ENCODE measurements around the gene CRYGB.
A peak's percentile ranks its signal among the peaks of the same experiment; 100 is the strongest.

CRYGB gene, protein sequence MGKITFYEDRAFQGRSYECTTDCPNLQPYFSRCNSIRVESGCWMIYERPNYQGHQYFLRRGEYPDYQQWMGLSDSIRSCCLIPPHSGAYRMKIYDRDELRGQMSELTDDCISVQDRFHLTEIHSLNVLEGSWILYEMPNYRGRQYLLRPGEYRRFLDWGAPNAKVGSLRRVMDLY

DNA sequence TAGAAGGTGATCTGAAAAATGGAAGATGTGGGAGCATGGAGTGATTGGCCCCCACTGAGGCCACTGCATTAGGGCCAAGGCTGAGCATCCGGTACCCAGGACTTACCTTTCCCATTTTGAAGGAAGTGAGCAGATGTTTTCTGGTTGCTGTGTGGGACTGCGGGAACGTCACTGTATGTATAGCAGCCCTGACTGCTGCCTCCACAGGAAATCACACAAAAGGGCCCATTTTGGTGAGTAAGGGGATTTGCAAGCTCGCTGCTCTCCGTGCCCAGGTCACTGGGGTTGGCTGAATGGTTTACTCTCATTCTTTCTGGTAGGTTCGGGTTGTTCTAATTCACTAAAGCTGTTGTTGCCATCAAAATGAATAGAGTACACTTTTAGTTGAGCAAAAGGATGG lies at the start of gene CRYGB:
CRYGB (minus strand) TSS at position 153 of the 400 bp plus-strand sequence; CDS start at position 115, 38 bp downstream.
- no peak for DNase-seq

GRCh38 chr2:208195531-208195930 lies 49.6 kb upstream of the CRYGB start:
- no peak for DNase-seq

- DNase-seq: no peak
Measured at GRCh38 chr2:208192611-208193236, 46.8 kb upstream of the CRYGB start.

DNA sequence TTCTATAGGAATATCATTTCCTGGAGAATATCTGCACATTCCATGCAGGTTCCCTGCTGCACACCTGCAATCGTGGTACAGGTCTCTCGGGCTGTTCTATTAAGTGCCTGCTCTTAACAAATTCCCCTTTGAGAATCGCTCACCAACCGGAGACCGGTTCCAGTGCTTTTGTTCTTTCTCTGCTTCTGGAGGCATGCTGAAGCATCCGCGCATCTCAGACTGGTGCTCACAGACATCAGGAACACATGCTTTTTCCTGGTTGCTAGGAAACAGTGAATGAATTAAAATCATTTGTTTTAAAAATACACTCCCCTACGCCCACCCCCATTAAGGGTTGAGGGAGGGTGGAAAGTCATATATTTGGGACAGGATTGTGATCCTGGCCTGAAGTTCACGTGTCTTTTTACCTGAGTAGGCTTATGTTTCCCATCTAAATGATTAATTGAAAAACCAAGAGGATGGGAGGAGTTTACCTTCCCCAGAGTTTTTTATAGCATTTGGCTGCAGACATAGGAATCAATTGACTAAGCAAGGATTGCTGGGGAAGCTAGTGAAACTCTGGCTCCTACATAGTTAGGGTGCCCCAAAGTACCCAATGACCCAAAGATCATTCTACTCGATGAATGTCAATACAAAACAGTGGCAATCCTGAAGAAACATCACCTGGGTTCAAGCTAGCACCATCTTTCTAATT lies 44.0 kb upstream of the CRYGB start, which contains the start of gene C2orf80:
C2orf80 (minus strand) TSS at position 221 of the 694 bp plus-strand sequence. CDS start 3,044 bp downstream, outside the sequence.
- DNase-seq: no peak

DNA sequence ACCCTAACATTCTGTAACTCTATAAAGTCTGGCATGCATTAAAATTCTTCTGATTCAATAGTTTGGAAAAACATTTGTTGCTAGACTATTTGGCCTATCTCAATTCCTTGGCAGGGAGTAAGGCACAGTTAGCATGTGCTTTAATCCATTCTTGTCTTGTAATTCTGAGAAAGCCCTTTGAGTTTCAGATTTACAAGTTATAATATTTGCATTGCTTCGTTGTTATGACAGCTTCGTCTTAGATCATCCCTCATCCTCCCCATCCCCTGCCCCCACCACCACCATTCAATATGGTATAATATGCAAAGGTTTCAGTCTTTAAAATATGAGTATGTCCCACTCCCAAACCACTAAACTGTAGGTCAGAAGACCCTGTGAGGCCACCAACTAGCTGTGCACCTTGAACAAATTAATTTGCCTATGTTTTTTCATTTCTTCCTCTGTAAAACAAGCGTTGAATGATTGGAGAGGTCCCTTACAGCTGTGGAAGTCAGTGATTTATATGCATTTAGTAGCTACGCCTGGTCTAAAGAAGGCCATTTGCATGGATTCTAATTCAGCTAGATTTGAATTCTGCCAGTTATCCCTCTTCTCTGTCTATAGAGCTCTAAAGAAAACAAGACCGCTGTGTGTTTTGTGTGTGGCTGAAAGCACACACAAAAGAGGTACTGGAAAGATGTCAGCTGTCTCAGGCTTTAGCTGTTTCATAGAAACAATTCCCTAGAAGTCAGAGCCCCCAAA lies 43.3 kb upstream of the CRYGB start:
- DNase-seq: no peak

GRCh38 chr2:208186893-208187292 lies 40.9 kb upstream of the CRYGB start:
- no peak for DNase-seq

- DNase-seq: no peak
Measured at GRCh38 chr2:208186465-208186864, 40.5 kb upstream of the CRYGB start.

GRCh38 chr2:208183972-208184705 lies 38.2 kb upstream of the CRYGB start:
- no peak for DNase-seq

DNA sequence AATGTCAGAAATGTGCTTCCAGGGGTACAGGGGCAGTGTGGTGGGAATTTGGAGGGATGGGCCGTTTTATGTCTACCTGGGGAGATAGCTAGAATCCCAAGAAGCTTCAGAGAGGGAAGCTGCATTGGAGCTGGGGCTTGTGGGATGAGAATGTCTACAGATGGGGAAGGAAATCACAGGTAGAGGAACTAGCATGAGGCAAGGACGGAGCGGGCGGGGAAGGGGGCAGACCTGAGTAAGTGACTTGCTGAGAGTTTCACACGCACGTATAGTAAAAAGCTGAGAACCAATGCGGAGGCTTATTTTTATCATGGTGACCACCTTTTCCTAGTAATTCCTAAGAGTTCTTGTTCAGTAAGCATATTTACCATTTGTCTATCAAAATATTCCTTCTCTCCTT lies 37.6 kb upstream of the CRYGB start:
- DNase-seq: no peak

GRCh38 chr2:208182835-208183234 lies 36.9 kb upstream of the CRYGB start:
- no peak for DNase-seq

- no peak for DNase-seq
Measured at GRCh38 chr2:208179028-208179609, 33.2 kb upstream of the CRYGB start.

DNA sequence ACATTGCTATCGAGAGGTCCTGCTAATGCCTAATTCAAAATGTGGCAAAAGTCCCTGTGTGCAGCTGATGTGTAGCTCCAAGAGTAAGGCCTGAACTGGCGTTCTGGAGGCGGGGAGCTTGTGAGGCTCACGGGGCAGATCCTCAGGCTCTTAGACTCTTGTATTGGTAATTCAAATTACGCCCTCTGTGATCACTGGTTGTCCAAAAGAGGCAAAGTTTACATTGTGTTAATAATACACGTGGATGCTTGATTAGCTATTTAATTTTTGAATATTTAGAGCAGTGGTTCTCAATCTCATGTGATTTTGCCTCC lies 29.8 kb upstream of the CRYGB start:
- no peak for DNase-seq

GRCh38 chr2:208175069-208175839 lies 29.3 kb upstream of the CRYGB start:
- peak; percentile 50 for DNase-seq

- DNase-seq: no peak
Measured at GRCh38 chr2:208174144-208174543, 28.2 kb upstream of the CRYGB start.

- no peak for DNase-seq
Measured at GRCh38 chr2:208172125-208172524, 26.2 kb upstream of the CRYGB start.

DNA sequence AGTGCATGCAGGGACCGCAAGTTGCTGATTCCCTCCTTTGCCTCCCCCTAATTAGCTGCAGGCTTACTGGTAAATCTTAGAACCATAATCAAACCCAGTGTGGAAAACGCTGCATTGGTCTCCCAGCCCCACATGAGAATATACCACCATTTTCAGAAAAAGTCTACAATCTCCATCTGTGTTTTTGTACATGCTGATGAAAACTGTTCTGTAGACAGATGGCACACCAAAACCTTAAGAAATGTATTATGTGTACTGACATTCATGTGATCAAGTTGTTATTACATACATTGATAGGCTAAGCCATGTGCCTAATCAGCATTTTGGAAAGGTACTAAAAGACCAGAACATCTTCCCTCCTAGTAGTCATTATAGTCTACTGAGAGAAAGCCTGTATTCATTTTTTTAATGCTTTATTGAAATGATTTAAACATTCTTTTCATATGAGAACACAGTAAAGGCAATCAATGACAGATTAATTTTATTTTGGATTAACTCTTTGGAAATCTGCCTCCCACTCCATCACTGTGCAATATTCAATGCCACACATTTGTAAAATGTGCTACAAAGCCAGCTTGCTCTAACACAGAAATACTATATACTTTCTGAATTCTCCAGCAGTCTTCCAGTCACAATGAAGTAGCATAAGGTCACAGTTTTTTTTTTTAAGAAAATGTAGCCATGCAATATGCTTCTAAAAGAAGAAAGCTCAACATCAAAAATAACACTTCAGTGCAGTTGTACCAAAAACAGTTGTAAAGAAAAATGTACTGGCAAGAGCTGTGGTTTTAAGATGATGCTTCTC lies 19.2 kb upstream of the CRYGB start:
- DNase-seq: no peak

GRCh38 chr2:208163489-208163888 lies 17.5 kb upstream of the CRYGB start, which contains the start of gene CRYGA:
TSS of gene CRYGA (minus strand) at chr2:208163589. CDS start at chr2:208163556, 33 bp downstream.
- DNase-seq: no peak

- no peak for DNase-seq
Measured at GRCh38 chr2:208156439-208156838, 10.5 kb upstream of the CRYGB start.

- DNase-seq: no peak
Measured at GRCh38 chr2:208153156-208153555, 7.2 kb upstream of the CRYGB start.

GRCh38 chr2:208150956-208151355 lies 5.0 kb upstream of the CRYGB start:
- DNase-seq: no peak

DNA sequence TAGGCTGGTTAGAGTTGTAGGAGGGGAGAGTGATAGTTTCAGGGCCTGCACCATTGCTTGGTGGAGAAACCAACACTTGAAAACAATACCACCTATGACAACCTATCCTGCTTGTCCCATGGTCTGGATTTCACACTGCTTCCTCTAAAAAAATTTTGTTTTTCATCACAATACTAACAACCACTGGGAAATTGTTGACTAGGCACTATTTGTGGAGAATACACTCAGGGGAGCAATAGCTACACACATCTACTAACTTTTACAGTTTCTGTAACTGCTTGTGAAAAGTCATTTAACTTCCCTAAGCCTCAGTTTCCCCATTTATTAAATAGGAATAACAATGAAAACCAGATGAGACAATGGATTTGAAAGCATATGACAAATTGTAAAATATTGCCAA lies 4.1 kb upstream of the CRYGB start:
- DNase-seq: no peak
